H1 (cell line): ENCODE data around the gene SGK1. TPM values are rescaled to one million over a fixed set of nuclear protein-coding genes. Genes with fewer than 3 reads are reported as not detected.

Experiments used
- HDAC6 ChIP-seq: IDR thresholded peaks from one replicate; pipeline ENCODE4 v1.7.1; 2012; ENCODE audit warnings: low read depth, mild to moderate bottlenecking, inconsistent platforms, low read length, moderate library complexity
- KDM5A ChIP-seq: fragments of 200-600 bp; IDR thresholded peaks from 2 replicates; pipeline ENCODE4 v1.7.1; 2012; ENCODE audit warnings: mild to moderate bottlenecking, low read length, inconsistent platforms, mixed read lengths
- MAX ChIP-seq: IDR thresholded peaks from 2 replicates; pipeline ENCODE4 v1.6.1; 2012; ENCODE audit warnings: inconsistent platforms
- RFX5 ChIP-seq: IDR thresholded peaks from 2 replicates; pipeline ENCODE4 v1.6.1; 2011; ENCODE audit warnings: low read depth, low read length, improper control_type of control experiment, borderline replicate concordance
- TAF1 ChIP-seq: IDR thresholded peaks from 2 replicates; pipeline ENCODE4 v1.6.1; 2011; ENCODE audit warnings: mild to moderate bottlenecking, low read depth, low read length
- USF2 ChIP-seq: IDR thresholded peaks from 2 replicates; pipeline ENCODE4 v1.6.1; 2011; ENCODE audit warnings: low read length, improper control_type of control experiment
- polyA plus RNA-seq, 7 experiments: library from polyadenylated mRNA; depleted of rRNA in 3 of 7; stranded (reverse) in 5 of 7; unstranded in 2 of 7; fragments of >200 nt in 5 of 7; fragments of 200-250 nt in 2 of 7; gene quantifications; 1 replicate in 5 of 7; 2 replicates in 1 of 7; 4 replicates in 1 of 7; pipeline versions ENCODE4 v1.2.1 to v1.2.3, GENCODE V29; 2011 to 2013; ENCODE audit warnings: missing spikeins in 2 of 7, mixed read lengths in 2 of 7
- total RNA-seq: library from RNA; stranded (reverse); fragmentation: NEBNext Ultra II Directional; extraction: Animal tissue kit (Norgen Biotek cat#: 25700); gene quantifications from 2 replicates; pipeline ENCODE4 v1.2.1, GENCODE V29; 2021

The SGK1 gene
- total and polyA plus RNA-seq, 2 of the 8 experiments (the other 6 are each of a cell fraction or from before 2014, with no cell fraction given): 14.5 to 18.4 TPM

- TF ChIP-seq USF2 (no peak), KDM5A (no peak), RFX5 (no peak), MAX (no peak), HDAC6 (no peak), TAF1 (no peak)
These were observed 493 bp upstream of the SGK1 start (continued) for GRCh38 chr6:134318236-134318973.
